Gastroesophageal sphincter (tissue), 3 donors: ENCODE results near the gene BANF2.

Experiments used
- CTCF ChIP-seq, 4 experiments: fragments of 200-600 bp in 2 of 4; fragments of 450-650 bp in 2 of 4; sonication (generic) in 1 of 4; IDR thresholded peaks; one replicate each; pipeline ENCODE4 v1.5.1; 2017 to 2019; ENCODE audit warnings: antibody characterized with exemption in 4 of 4, mild to moderate bottlenecking in 2 of 4, moderate library complexity in 2 of 4
- EP300 ChIP-seq: sonication (generic); formaldehyde crosslinking; IDR thresholded peaks from one replicate; pipeline ENCODE4 v1.6.1; 2017; ENCODE audit warnings: antibody characterized with exemption, mild to moderate bottlenecking
- POLR2A ChIP-seq, 2 donors: fragments of 450-650 bp; IDR thresholded peaks; one replicate each; pipeline ENCODE4 v1.6.1; 2017; ENCODE audit warnings: antibody characterized with exemption in 2 of 2, mild to moderate bottlenecking in 2 of 2, moderate library complexity in 1 of 2

- no peak for TF ChIP-seq CTCF (IDR thresholded peaks at IDR 0.05)
- no peak for TF ChIP-seq EP300
- no peak for TF ChIP-seq POLR2A (IDR thresholded peaks at IDR 0.05)
Measured at GRCh38 chr20:17749978-17750721, 50.4 kb downstream of the BANF2 start.
